Measurements from ENCODE around the gene SLC13A4.
"Not testable (repeated sequence)": the region's sequence is repeated elsewhere in the genome, so short reads cannot be mapped to it uniquely, and the experiment has no call there.

SLC13A4 gene

DNA sequence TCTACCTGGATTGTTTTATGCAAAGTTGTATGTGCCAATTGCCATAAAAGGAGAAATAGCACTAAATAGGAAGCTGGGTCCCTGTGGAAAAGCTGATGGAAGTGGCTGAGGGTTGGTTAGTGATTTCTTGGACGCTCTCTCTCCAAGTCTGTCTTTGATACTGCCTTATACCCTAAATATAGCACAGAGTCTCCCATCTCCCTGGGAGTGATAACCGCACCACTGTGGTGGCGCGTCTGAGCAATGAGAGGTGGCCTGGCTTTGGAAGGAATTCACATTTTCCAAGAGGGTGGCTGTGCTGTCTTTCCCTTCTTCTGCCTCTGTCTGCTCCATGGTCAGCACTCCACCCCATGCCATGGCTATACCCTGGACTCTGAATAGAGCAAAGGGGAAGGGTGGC, 34.4 kb downstream of the SLC13A4 start:
- Mint-ChIP-seq H3K9me3 (no peaks in the 10 kb centered on the region), H3K4me3 (no peak overlapping the region), H3K27me3 (ENCODE audit: low read depth, poor library complexity) (no peaks in the 10 kb centered on the region), H3K27ac (peak overlapping the region; percentile 44), H3K4me1 (peaks cover 14% of the 10 kb centered on the region), H3K36me3 (ENCODE audit: low read depth) (peaks cover 47% of the 10 kb centered on the region)
- no peak for DNase-seq
- TF ChIP-seq, protein P1, sequence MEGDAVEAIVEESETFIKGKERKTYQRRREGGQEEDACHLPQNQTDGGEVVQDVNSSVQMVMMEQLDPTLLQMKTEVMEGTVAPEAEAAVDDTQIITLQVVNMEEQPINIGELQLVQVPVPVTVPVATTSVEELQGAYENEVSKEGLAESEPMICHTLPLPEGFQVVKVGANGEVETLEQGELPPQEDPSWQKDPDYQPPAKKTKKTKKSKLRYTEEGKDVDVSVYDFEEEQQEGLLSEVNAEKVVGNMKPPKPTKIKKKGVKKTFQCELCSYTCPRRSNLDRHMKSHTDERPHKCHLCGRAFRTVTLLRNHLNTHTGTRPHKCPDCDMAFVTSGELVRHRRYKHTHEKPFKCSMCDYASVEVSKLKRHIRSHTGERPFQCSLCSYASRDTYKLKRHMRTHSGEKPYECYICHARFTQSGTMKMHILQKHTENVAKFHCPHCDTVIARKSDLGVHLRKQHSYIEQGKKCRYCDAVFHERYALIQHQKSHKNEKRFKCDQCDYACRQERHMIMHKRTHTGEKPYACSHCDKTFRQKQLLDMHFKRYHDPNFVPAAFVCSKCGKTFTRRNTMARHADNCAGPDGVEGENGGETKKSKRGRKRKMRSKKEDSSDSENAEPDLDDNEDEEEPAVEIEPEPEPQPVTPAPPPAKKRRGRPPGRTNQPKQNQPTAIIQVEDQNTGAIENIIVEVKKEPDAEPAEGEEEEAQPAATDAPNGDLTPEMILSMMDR (IDR thresholded peaks at IDR 0.05) = no peak

DNA sequence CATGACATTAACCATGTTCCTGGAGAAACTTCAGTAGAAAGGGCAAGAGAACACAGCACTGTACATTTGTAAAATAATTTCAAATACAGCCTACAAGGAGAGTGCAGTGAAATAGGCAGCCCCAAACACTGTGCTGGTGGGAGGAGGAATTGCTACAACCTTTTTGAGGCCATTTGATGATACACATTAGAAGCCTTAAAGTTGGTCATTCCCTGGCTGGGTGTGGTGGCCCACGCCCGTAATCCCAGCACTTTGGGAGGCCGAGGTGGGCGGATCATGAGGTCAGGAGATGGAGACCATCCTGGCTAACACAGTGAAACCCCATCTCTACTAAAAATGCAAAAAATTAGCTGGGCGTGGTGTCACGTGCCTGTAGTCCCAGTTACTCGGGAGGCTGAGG, 35.4 kb downstream of the SLC13A4 start:
- Mint-ChIP-seq H3K4me1 (peaks cover 11% of the 10 kb centered on the region), H3K36me3 (ENCODE audit: low read depth) (peaks cover 48% of the 10 kb centered on the region)
- DNase-seq; H3K27ac Mint-ChIP-seq; H3K27me3 Mint-ChIP-seq (ENCODE audit: low read depth, poor library complexity); H3K9me3 Mint-ChIP-seq; H3K4me3 Mint-ChIP-seq: not testable (repeated sequence)

DNA sequence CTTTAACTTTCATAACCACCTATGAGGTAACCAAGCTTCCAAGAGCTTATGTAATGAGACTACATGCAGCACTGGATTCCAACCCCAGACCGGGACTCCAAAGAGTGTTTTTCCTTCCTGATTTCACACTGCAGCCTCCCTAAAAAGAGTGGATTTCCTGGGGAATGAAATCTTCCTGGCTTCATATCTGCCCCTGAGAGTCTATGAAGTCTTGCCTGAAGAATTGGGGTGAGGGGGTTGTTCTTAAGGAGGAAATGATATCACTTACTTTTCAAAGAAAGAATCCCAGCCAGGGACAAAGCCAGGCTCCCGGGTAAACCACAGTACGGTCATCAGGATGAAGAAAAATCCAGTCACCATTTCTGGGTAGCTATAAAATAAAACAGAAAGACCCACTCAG, 35.9 kb downstream of the SLC13A4 start:
- TF ChIP-seq, protein P1 (IDR thresholded peaks at IDR 0.05) = no peak
- Mint-ChIP-seq H3K9me3 (no peaks in the 10 kb centered on the region), H3K27me3 (ENCODE audit: low read depth, poor library complexity) (no peaks in the 10 kb centered on the region), H3K4me1 (peaks cover 6% of the 10 kb centered on the region), H3K4me3 (no peak overlapping the region), H3K27ac (no peak overlapping the region), H3K36me3 (ENCODE audit: low read depth) (peaks cover 53% of the 10 kb centered on the region)
- DNase-seq = no peak

DNA sequence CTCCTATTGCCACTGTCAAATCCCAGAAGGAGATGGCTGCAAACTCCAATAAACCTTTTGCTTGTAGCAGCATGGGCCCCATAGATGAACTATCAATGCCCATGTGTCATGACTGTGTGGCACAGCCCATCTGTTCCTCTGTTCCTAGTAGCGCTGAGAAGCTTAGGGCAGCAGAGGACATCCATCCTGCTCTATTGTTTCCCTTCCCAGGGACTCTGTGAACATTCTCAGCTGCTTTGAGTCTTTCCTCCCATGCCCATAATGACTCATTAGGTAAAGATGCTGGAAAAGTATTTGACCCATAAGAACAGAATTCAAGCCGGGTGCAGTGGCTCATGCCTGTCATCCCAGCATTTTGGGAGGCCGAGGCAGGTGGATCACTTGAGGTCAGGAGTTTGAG, 37.4 kb downstream of the SLC13A4 start:
- Mint-ChIP-seq H3K27me3 (ENCODE audit: low read depth, poor library complexity) (no peaks in the 10 kb centered on the region), H3K4me1 (no peaks in the 10 kb centered on the region), H3K4me3 (no peak overlapping the region), H3K36me3 (ENCODE audit: low read depth) (peaks cover 50% of the 10 kb centered on the region), H3K27ac (no peak overlapping the region), H3K9me3 (no peaks in the 10 kb centered on the region)
- no peak for DNase-seq
- TF ChIP-seq, protein P1 (IDR thresholded peaks at IDR 0.05) = no peak

DNA sequence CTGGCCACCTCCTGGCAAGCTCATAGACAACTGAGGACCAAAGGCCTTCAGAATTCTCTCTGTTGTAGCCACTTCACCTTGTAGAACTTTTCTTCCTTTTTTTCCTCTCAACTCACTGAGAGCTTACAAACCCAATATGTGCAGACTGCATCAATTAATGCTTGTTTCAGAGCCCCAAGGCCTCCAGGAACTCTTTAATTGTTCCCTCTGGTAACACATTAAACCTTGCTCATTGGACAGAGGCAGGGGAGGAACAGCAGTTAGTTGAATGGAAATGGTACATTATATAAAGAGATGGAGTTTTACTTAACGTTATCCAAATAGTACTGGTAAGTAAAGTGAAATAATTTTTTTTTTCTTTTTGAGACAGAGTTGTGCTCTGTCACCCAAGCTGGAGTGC, 40.5 kb downstream of the SLC13A4 start:
- Mint-ChIP-seq H3K9me3 (no peaks in the 10 kb centered on the region), H3K27ac (no peak overlapping the region), H3K36me3 (ENCODE audit: low read depth) (peaks cover 39% of the 10 kb centered on the region), H3K4me1 (peaks cover 12% of the 10 kb centered on the region), H3K4me3 (no peak overlapping the region), H3K27me3 (ENCODE audit: low read depth, poor library complexity) (peaks cover 4% of the 10 kb centered on the region)
- no peak for DNase-seq
- TF ChIP-seq, protein P1 (IDR thresholded peaks at IDR 0.05) = no peak

DNA sequence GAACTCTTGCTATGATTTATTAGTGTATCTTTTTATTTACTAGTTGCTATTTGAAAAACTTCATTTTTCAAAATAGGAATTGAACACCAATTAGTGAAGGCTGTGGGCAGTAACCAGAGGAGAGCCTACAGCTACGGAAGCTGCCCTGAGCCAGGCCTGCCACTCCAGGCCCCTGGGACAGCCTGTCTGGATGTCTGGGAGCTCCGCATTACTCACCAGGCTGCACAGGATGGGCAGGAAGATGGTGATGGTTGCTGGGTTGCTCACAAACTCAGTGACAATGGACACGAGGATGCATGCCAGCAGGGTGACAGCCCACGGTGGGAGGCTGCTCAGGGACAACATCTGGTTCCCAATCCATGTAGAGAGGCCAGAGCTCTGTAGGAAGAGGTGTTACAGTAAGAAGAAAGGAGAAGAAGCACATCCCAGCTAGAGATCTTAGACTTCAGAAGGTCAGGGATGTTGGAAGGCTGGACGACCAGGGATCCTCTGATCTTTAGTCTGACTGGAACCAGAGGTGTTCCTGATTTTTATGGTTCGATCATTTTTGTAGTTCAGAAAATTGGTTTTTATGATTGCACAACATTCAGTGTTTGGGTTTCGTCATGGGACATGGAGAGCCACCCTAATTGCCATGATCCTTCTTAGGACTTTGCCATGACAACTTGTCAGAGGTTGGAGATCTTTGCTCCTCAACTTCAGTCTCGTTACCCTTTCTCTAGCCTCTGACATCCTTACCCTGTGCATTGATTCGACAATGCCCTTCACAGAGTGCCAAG, 42.5 kb downstream of the SLC13A4 start:
- H3K4me1 Mint-ChIP-seq = peaks cover 12% of the 10 kb centered on the region
- no peaks in the 10 kb centered on the region for H3K9me3 Mint-ChIP-seq
- TF ChIP-seq, protein P1 (IDR thresholded peaks at IDR 0.05) = no peak
- no peak overlapping the region for H3K27ac Mint-ChIP-seq
- no peak overlapping the region for H3K4me3 Mint-ChIP-seq
- peaks cover 20% of the 10 kb centered on the region for H3K36me3 Mint-ChIP-seq (ENCODE audit: low read depth)
- peaks cover 4% of the 10 kb centered on the region for H3K27me3 Mint-ChIP-seq (ENCODE audit: low read depth, poor library complexity)
- no peak for DNase-seq

Data from nephron progenitor cell (in vitro differentiated cells).